HCT116 (cell line): Measurements from ENCODE around the gene CD27. TPM values are rescaled to one million over a fixed set of nuclear protein-coding genes. Genes with fewer than 3 reads are reported as not detected.

ENCODE experiments used
- ATAC-seq: fragments of 200-7000 bp; cut with Tn5 transposase; 2 replicates; pipeline ENCODE4 v1.9.1; 2020; ENCODE audit warnings: mild to moderate bottlenecking, moderate library complexity
- BruUV-seq: library from RNA; stranded (reverse); fragments of 400-500 nt; replicated peaks from 2 replicates; lab custom pipeline; 2021; lab: Mats Ljungman, UMichigan
- CTCF ChIA-PET: fragments of 300-600 bp; sonication (Branson Sonifier 250); formaldehyde crosslinking; loops from one replicate; lab custom pipeline; 2021; ENCODE audit warnings: antibody characterized with exemption; lab: Charles Lee
- POLR2A ChIA-PET: fragments of 300-600, 350-600 bp; sonication (Branson Sonifier 250); formaldehyde crosslinking; loops from one replicate; lab custom pipeline; 2021; ENCODE audit warnings: antibody characterized with exemption; lab: Charles Lee
- RAD21 ChIA-PET, 2 experiments: fragments of 300-600 bp; sonication (Branson Sonifier 250); formaldehyde crosslinking; loops; one replicate each; lab custom pipeline; 2023; ENCODE audit warnings: low total read pairs in 2 of 2; ENCODE audit not compliant: uncharacterized antibody in 2 of 2, unreplicated experiment in 2 of 2, low non-redundant PET in 1 of 2; lab: Charles Lee
- DNase-seq: peaks from one replicate; pipeline ENCODE4 v3.0.0-alpha.2; 2010; ENCODE audit warnings: low read depth, low spot score
- H2AFZ ChIP-seq: fragments of 200-600 bp; shearing (Covaris generic), sonication (generic); 2 replicates; pipeline ENCODE4 v1.6.1; 2017; ENCODE audit warnings: low read depth, mixed run types, mixed read lengths, antibody characterized with exemption, low read length; ENCODE audit not compliant: poor library complexity, severe bottlenecking
- H3K27ac ChIP-seq: 2 replicates; pipeline ENCODE4 v1.5.1; 2012; ENCODE audit warnings: low read depth, low read length
- H3K27me3 ChIP-seq: fragments of 200-600 bp; sonication (generic); 2 replicates; pipeline ENCODE4 v1.6.1; 2016; ENCODE audit warnings: mixed run types, low read length, mixed read lengths; ENCODE audit not compliant: insufficient read depth
- H3K36me3 ChIP-seq, 2 experiments: fragments of 200-500 bp in 1 of 2; fragments of 200-600 bp in 1 of 2; sonication (Bioruptor generic) in 1 of 2; sonication (generic) in 1 of 2; 2 replicates each; pipeline versions ENCODE4 v1.5.1 to v1.6.1; 2014 to 2016; ENCODE audit warnings: low read length in 2 of 2, inconsistent platforms in 1 of 2, mixed read lengths in 1 of 2, mixed run types in 1 of 2; ENCODE audit not compliant: insufficient read depth in 2 of 2, control insufficient read depth in 1 of 2
- H3K4me1 ChIP-seq, 2 experiments: fragments of 200-600 bp in 1 of 2; sonication (generic) in 1 of 2; 2 replicates each; pipeline versions ENCODE4 v1.5.1 to v1.6.1; 2012 to 2017; ENCODE audit warnings: low read length in 2 of 2, inconsistent platforms in 1 of 2, mild to moderate bottlenecking in 1 of 2, mixed read lengths in 1 of 2, mixed run types in 1 of 2, moderate library complexity in 1 of 2; ENCODE audit not compliant: insufficient read depth in 2 of 2, control insufficient read depth in 1 of 2
- H3K4me2 ChIP-seq: fragments of 200-600 bp; sonication (generic); 2 replicates; pipeline ENCODE4 v1.6.1; 2017; ENCODE audit warnings: mixed run types, low read length, mixed read lengths
- H3K4me3 ChIP-seq, 2 experiments: fragments of 200-600 bp in 1 of 2; sonication (generic) in 1 of 2; replicated peaks in 1 of 2; 2 replicates each; pipeline ENCODE4 v1.5.1; 2011 to 2016; ENCODE audit warnings: low read length in 2 of 2, control low read depth in 1 of 2, low read depth in 1 of 2, mild to moderate bottlenecking in 1 of 2, mixed read lengths in 1 of 2, mixed run types in 1 of 2
- H3K79me2 ChIP-seq: fragments of 200-600 bp; sonication (generic); 2 replicates; pipeline ENCODE4 v1.6.1; 2017; ENCODE audit warnings: mild to moderate bottlenecking, mixed run types, low read length, moderate library complexity, mixed read lengths; ENCODE audit not compliant: insufficient read depth
- H3K9ac ChIP-seq: fragments of 200-600 bp; sonication (generic); 2 replicates; pipeline ENCODE4 v1.6.1; 2016; ENCODE audit warnings: low read length, mixed read lengths
- H3K9me2 ChIP-seq: fragments of 200-600 bp; sonication (generic), shearing (Covaris generic); 2 replicates; pipeline ENCODE4 v1.6.1; 2017; ENCODE audit warnings: mixed run types, mild to moderate bottlenecking, moderate library complexity; ENCODE audit not compliant: insufficient read depth
- H3K9me3 ChIP-seq, 2 experiments: fragments of 200-500 bp in 1 of 2; fragments of 200-600 bp in 1 of 2; sonication (Bioruptor generic) in 1 of 2; sonication (generic) in 1 of 2; 2 replicates each; pipeline ENCODE4 v1.6.1; 2014 to 2017; ENCODE audit warnings: low read length in 2 of 2, mixed read lengths in 2 of 2, inconsistent platforms in 1 of 2, low read depth in 1 of 2, mild to moderate bottlenecking in 1 of 2, mixed run types in 1 of 2, moderate library complexity in 1 of 2; ENCODE audit not compliant: control insufficient read depth in 1 of 2, insufficient read depth in 1 of 2
- H4K20me1 ChIP-seq: fragments of 200-600 bp; sonication (generic), shearing (Covaris generic); 2 replicates; pipeline ENCODE4 v1.6.1; 2017; ENCODE audit warnings: mixed run types, mild to moderate bottlenecking, moderate library complexity; ENCODE audit not compliant: insufficient read depth
- CBX3 ChIP-seq: IDR thresholded peaks from 2 replicates; pipeline ENCODE4 v1.6.1; 2012; ENCODE audit warnings: low read depth
- CEBPB ChIP-seq: IDR thresholded peaks from 2 replicates; pipeline ENCODE4 v1.6.1; 2012; ENCODE audit warnings: low read depth
- CTCF ChIP-seq, 3 experiments: fragments of 200-600 bp in 1 of 3; sonication (generic) in 1 of 3; IDR thresholded peaks in 2 of 3; conservative IDR thresholded peaks in 1 of 3; 2 replicates each; pipeline ENCODE4 v1.5.1; 2012 to 2017; ENCODE audit warnings: low read depth in 2 of 3, low read length in 2 of 3, antibody characterized with exemption in 1 of 3, borderline replicate concordance in 1 of 3, control low read depth in 1 of 3, mild to moderate bottlenecking in 1 of 3, mixed read lengths in 1 of 3, mixed run types in 1 of 3, moderate library complexity in 1 of 3; ENCODE audit not compliant: insufficient read depth in 1 of 3
- EGR1 ChIP-seq: IDR thresholded peaks from 2 replicates; pipeline ENCODE4 v1.6.1; 2012; ENCODE audit warnings: low read depth
- ELF1 ChIP-seq: IDR thresholded peaks from 2 replicates; pipeline ENCODE4 v1.6.1; 2012; ENCODE audit warnings: low read depth, borderline replicate concordance
- FOSL1 ChIP-seq: IDR thresholded peaks from 2 replicates; pipeline ENCODE4 v1.6.1; 2012; ENCODE audit warnings: low read depth
- JUND ChIP-seq: IDR thresholded peaks from 2 replicates; pipeline ENCODE4 v1.6.1; 2012
- POLR2A ChIP-seq: IDR thresholded peaks from 2 replicates; pipeline ENCODE4 v1.7.0; 2011; ENCODE audit warnings: borderline replicate concordance; ENCODE audit not compliant: insufficient read depth, insufficient read length; ENCODE audit errors: extremely low read depth
- POLR2AphosphoS5 ChIP-seq: IDR thresholded peaks from 2 replicates; pipeline ENCODE4 v1.6.1; 2011; ENCODE audit warnings: mild to moderate bottlenecking, low read depth, low read length, moderate library complexity
- RAD21 ChIP-seq: IDR thresholded peaks from 2 replicates; pipeline ENCODE4 v1.6.1; 2012; ENCODE audit warnings: low read depth, mild to moderate bottlenecking
- SIN3A ChIP-seq: IDR thresholded peaks from 2 replicates; pipeline ENCODE4 v1.6.1; 2012; ENCODE audit warnings: low read depth
- SP1 ChIP-seq: IDR thresholded peaks from 2 replicates; pipeline ENCODE4 v1.6.1; 2012; ENCODE audit warnings: low read depth
- TCF7L2 ChIP-seq: IDR thresholded peaks from 2 replicates; pipeline ENCODE4 v1.7.0; 2011; ENCODE audit warnings: borderline replicate concordance, inconsistent platforms; ENCODE audit not compliant: insufficient read depth, insufficient read length; ENCODE audit errors: extremely low read depth
- YY1 ChIP-seq: IDR thresholded peaks from 2 replicates; pipeline ENCODE4 v1.6.1; 2011; ENCODE audit warnings: low read length, low read depth, moderate library complexity, mild to moderate bottlenecking; ENCODE audit not compliant: insufficient replicate concordance; ENCODE audit errors: extremely low read depth
- ZFX ChIP-seq: fragments of 450-650 bp; IDR thresholded peaks from 2 replicates; pipeline ENCODE4 v1.6.1; 2017
- ZNF274 ChIP-seq: fragments of 200-500 bp; sonication (Bioruptor generic); IDR thresholded peaks from 2 replicates; pipeline ENCODE4 v1.6.1; 2014; ENCODE audit warnings: mild to moderate bottlenecking, low read depth, low read length, inconsistent platforms
- intact Hi-C: fragments of 100-400 bp; cut with micrococcal nuclease; formaldehyde crosslinking; loops from 2 replicates; pipeline ENCODE4 v1.10.0; 2022
- total RNA-seq: library from RNA; stranded (reverse); gene quantifications from one replicate; pipeline ENCODE4 v1.2.1, GENCODE V29; 2021; ENCODE audit not compliant: unreplicated experiment
- TF ChIP-seq, protein P1 (sequence below): IDR thresholded peaks from 2 replicates; pipeline ENCODE4 v1.6.1; 2012
- TF ChIP-seq, protein P2 (sequence below): IDR thresholded peaks from 2 replicates; pipeline ENCODE4 v1.6.1; 2011; ENCODE audit warnings: mild to moderate bottlenecking, low read length, moderate library complexity; ENCODE audit not compliant: insufficient replicate concordance; ENCODE audit errors: extremely low read depth
- TF ChIP-seq, protein P3 (sequence below): IDR thresholded peaks from 2 replicates; pipeline ENCODE4 v1.6.1; 2012

Gene CD27
- total RNA-seq, 1 experiment from 2014 or later, result 0.25 TPM

GRCh38 chr12:6492838-6493496, 48.2 kb downstream of the CD27 start, which contains the start of gene MRPL51 (continued):
- TF ChIP-seq, protein P1, sequence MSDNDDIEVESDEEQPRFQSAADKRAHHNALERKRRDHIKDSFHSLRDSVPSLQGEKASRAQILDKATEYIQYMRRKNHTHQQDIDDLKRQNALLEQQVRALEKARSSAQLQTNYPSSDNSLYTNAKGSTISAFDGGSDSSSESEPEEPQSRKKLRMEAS, result no peak
- TF ChIP-seq CEBPB (no peak), CBX3 (no peak), POLR2AphosphoS5 (peak; percentile 89)

- intact Hi-C loops, result loop anchor here (2.0 kb wide), 2 partner anchors 39 to 71 kb away; no protein-coding TSS in a partner anchor
- Histone ChIP-seq H3K4me2 (peak within 1 kb of the TSS; percentile 98), H4K20me1 (no peaks in the 10 kb centered on the region), H3K9me2 (no peaks in the 10 kb centered on the region)
- RAD21 ChIA-PET, result interaction anchor here in 1 of 2 experiments (0.8 kb wide), 1 partner anchor 23 kb away, joined by 3 read pairs; the partner anchor contains the start of gene VAMP1
- TF ChIP-seq ZFX (no peak), CBX3 (peak; percentile 58; the same call in 1 of the 2 replicates), TCF7L2 (peak; percentile 9), ELF1 (no peak), RAD21 (no peak), YY1 (peak; percentile 22), EGR1 (peak; percentile 86), ZNF274 (no peak), CTCF (IDR thresholded peaks at IDR 0.05 in 2 of 3, conservative IDR thresholded peaks at IDR 0.05 in 1 of 3; ENCODE audit: borderline replicate concordance in 1 of 3, insufficient read depth in 1 of 3, low read depth in 2 of 3, low read length in 2 of 3) (peak in 1 of 3 experiments; percentile 24; a peak in 2 of 6 replicates), SP1 (peak; percentile 84), POLR2AphosphoS5 (peak; percentile 53), SIN3A (peak; percentile 92), FOSL1 (no peak), JUND (no peak), POLR2A (peak; percentile 27)
- TF ChIP-seq, protein P2, sequence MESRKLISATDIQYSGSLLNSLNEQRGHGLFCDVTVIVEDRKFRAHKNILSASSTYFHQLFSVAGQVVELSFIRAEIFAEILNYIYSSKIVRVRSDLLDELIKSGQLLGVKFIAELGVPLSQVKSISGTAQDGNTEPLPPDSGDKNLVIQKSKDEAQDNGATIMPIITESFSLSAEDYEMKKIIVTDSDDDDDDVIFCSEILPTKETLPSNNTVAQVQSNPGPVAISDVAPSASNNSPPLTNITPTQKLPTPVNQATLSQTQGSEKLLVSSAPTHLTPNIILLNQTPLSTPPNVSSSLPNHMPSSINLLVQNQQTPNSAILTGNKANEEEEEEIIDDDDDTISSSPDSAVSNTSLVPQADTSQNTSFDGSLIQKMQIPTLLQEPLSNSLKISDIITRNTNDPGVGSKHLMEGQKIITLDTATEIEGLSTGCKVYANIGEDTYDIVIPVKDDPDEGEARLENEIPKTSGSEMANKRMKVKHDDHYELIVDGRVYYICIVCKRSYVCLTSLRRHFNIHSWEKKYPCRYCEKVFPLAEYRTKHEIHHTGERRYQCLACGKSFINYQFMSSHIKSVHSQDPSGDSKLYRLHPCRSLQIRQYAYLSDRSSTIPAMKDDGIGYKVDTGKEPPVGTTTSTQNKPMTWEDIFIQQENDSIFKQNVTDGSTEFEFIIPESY, result no peak
- TF ChIP-seq, protein P1, result peak; percentile 89
- TF ChIP-seq, protein P3, sequence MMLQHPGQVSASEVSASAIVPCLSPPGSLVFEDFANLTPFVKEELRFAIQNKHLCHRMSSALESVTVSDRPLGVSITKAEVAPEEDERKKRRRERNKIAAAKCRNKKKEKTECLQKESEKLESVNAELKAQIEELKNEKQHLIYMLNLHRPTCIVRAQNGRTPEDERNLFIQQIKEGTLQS, result no peak
- TF ChIP-seq, all 23 proteins: peak for 10
- DNase-seq, result peak; percentile 91
- ChIA-PET POLR2A (interaction anchor here (0.5 to 1.2 kb wide), 6 partner anchors 12 to 450 kb away, joined by 3 to 12 read pairs (median 4); partner anchors contain the start of genes C12orf57, GAPDH, LAG3 and RNU7-1), CTCF (no interaction called here)
- Histone ChIP-seq H3K79me2 (peaks cover 61% of the 10 kb centered on the region), H3K27me3 (no peaks in the 10 kb centered on the region), H3K4me1 (peaks cover 12 to 19% of the 10 kb centered on the region in 2 experiments), H3K4me3 (peak within 1 kb of the TSS; percentile 86 to 90), H3K9me3 (no peaks in the 10 kb centered on the region), H3K27ac (peak within 1 kb of the TSS; percentile 97), H3K9ac (peak within 1 kb of the TSS; percentile 98), H2AFZ (peak within 1 kb of the TSS; percentile 86), H3K36me3 (peaks cover 19 to 36% of the 10 kb centered on the region in 2 experiments)
- no TSS peak for BruUV-seq
- peak; percentile 90 for ATAC-seq
Observed at GRCh38 chr12:6493497-6494257, 48.9 kb downstream of the CD27 start, which contains the start of gene NCAPD2. Gene NCAPD2 (plus strand): TSS chr12:6494102. CDS start chr12:6495099, 997 bp downstream.
